Measurements from ENCODE around the gene RIMKLB. TPM values are rescaled to one million over a fixed set of nuclear protein-coding genes. Genes with fewer than 3 reads are reported as not detected.
A peak's percentile ranks its signal among the peaks of the same experiment; 100 is the strongest.

Gene RIMKLB
- total and polyA plus RNA-seq, 2 of the 8 experiments (the other 6 are each of a cell fraction or from before 2014, with no cell fraction given), result 37.8 to 78.2 TPM

GRCh38 chr12:8829125-8829518 is 131.3 kb downstream of the RIMKLB start:
- Histone ChIP-seq H2BK120ac (replicated peaks; ENCODE audit: low read depth, low read length) (peak overlapping the region; percentile 75), H3K27ac (ENCODE audit: low read depth, low read length) (0 out of 2 replicates have a peak overlapping the region, but pooled peaks have one; percentile 36), H3K79me1 (ENCODE audit: low read depth, low read length) (no peaks in the 10 kb centered on the region), H3K23me2 (ENCODE audit: low read depth, low read length) (no peaks in the 10 kb centered on the region), H3K36me3 (ENCODE audit: control insufficient read depth in 2 of 4, insufficient read depth in 4 of 4, low read length in 3 of 4) (no peaks in the 10 kb centered on the region), H3K9ac (replicated peaks in 1 of 4; ENCODE audit: extremely low read depth in 1 of 4, low read depth in 3 of 4, low read length in 3 of 4) (no peak overlapping the region), H4K20me1 (replicated peaks in 1 of 2; ENCODE audit: control insufficient read depth in 1 of 2, insufficient read depth in 2 of 2, low read length in 2 of 2) (no peaks in the 10 kb centered on the region), H2BK20ac (ENCODE audit: low read length) (peak overlapping the region; percentile 90; the same call in 1 of the 2 replicates), H3K79me2 (ENCODE audit: control insufficient read depth in 1 of 2, insufficient read depth in 2 of 2, low read length in 2 of 2) (no peaks in the 10 kb centered on the region), H3K4me3 (ENCODE audit: extremely low read depth in 1 of 4, insufficient read depth in 2 of 4, low read depth in 3 of 4, low read length in 4 of 4) (no peak overlapping the region), H4K91ac (replicated peaks; ENCODE audit: insufficient read length, low read length) (peak overlapping the region; percentile 45), H3K18ac (ENCODE audit: extremely low read depth, low read length) (peak overlapping the region; percentile 81), H3K23ac (ENCODE audit: insufficient read length) (no peak overlapping the region), H4K8ac (ENCODE audit: extremely low read depth, insufficient read depth, low read length) (no peak overlapping the region; the same call in 1 of the 2 replicates), H2AK5ac (ENCODE audit: low read depth, low read length) (peak overlapping the region; percentile 86; the same call in 1 of the 2 replicates), H3K14ac (ENCODE audit: insufficient read length) (no peak overlapping the region), H2BK15ac (ENCODE audit: low read length) (no peak overlapping the region), H2AFZ (ENCODE audit: low read length) (no peak overlapping the region), H3K4me2 (ENCODE audit: insufficient read depth in 1 of 2, low read depth in 2 of 2, low read length in 2 of 2) (no peak overlapping the region; a peak in 1 of 4 replicates), H3K56ac (replicated peaks; ENCODE audit: insufficient read length, low read depth, low read length) (no peak overlapping the region), H4K5ac (ENCODE audit: insufficient read length, low read depth, low read length) (no peak overlapping the region), H3K4ac (replicated peaks; ENCODE audit: insufficient read length, low read depth, low read length) (no peak overlapping the region), H3K27me3 (replicated peaks in 1 of 4; ENCODE audit: control insufficient read depth in 3 of 4, extremely low read depth in 1 of 4, insufficient read depth in 3 of 4, low read length in 3 of 4) (no peaks in the 10 kb centered on the region), H2BK12ac (ENCODE audit: low read depth, low read length) (peak overlapping the region; percentile 98), H3K9me3 (ENCODE audit: insufficient read depth in 2 of 2, low read depth in 1 of 2, low read length in 1 of 2) (0 out of 4 replicates have a peak, but pooled peaks cover 0 to 5% of the 10 kb centered on the region in 2 experiments), H3K4me1 (replicated peaks in 1 of 4; ENCODE audit: control insufficient read depth in 3 of 4, insufficient read depth in 4 of 4, low read length in 3 of 4) (peaks cover 5 to 17% (median 9%) of the 10 kb centered on the region in 4 experiments; a peak in 5 of 7 replicates), H2BK5ac (ENCODE audit: low read depth, low read length) (peak overlapping the region; percentile 89)
- no peak for FAIRE-seq
- 90% methylated on average over 5 of the region's 5 CpGs; no CpG with 5 or more reads in 1 of the 2 experiments for WGBS, 2 experiments (ENCODE audit: extremely low coverage in 1 of 2, insufficient coverage in 1 of 2, insufficient read length in 1 of 2, insufficient replicate concordance in 2 of 2, low coverage in 1 of 2, low lambda C conversion rate in 2 of 2, missing lambda C conversion rate in 1 of 2)
- no peak for DNase-seq (ENCODE audit: low read depth in 1 of 2, low spot score in 2 of 2)
- POLR2A ChIA-PET (ENCODE audit: partially characterized antibody), result interaction anchor here (0.5 to 1.9 kb wide), 7 partner anchors 8 to 835 kb away, joined by 3 to 6 read pairs (median 4); no protein-coding TSS in a partner anchor
- TF ChIP-seq BACH1 (IDR thresholded peaks at IDR 0.05; ENCODE audit: low read length) (peak; percentile 42), YY1 (IDR thresholded peaks at IDR 0.05; ENCODE audit: low read depth, low read length) (no peak), POLR2A (IDR thresholded peaks at IDR 0.05; ENCODE audit: control extremely low read depth in 1 of 2, low read depth in 2 of 2, low read length in 2 of 2) (no peak), CBX8 (IDR thresholded peaks at IDR 0.05; ENCODE audit: borderline replicate concordance, low read depth, low read length) (no peak), POLR2AphosphoS5 (IDR thresholded peaks at IDR 0.05; ENCODE audit: low read depth, low read length) (no peak), MAFK (IDR thresholded peaks at IDR 0.05; ENCODE audit: low read depth, low read length) (peak; percentile 96)
- TF ChIP-seq, protein P1, sequence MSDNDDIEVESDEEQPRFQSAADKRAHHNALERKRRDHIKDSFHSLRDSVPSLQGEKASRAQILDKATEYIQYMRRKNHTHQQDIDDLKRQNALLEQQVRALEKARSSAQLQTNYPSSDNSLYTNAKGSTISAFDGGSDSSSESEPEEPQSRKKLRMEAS (IDR thresholded peaks at IDR 0.05), result no peak
- CTCF ChIA-PET (ENCODE audit: partially characterized antibody), result interaction anchor here (1.0 to 8.2 kb wide), 10 partner anchors 13 to 161 kb away, joined by 3 to 43 read pairs (median 5); no protein-coding TSS in a partner anchor

Data from H1 (cell line).